DMS79 treated with DMSO at 0.1 percent for 48 hours (cell line): ENCODE data around the gene FOXS1.
"Not testable (repeated sequence)": the region's sequence is repeated elsewhere in the genome, so short reads cannot be mapped to it uniquely, and the experiment has no call there.

Source experiments
- DNase-seq: peaks from one replicate; lab custom pipeline; 2025; lab: John Stamatoyannopoulos, UW

The FOXS1 gene

GRCh38 chr20:31822421-31823330 is 22.7 kb downstream of the FOXS1 start:
- DNase-seq = peak; percentile 94

- DNase-seq = no peak
Observed at GRCh38 chr20:31821427-31821826, 24.0 kb downstream of the FOXS1 start.

- DNase-seq = no peak
Observed at GRCh38 chr20:31820228-31820627, 25.2 kb downstream of the FOXS1 start.

- no peak for DNase-seq
Observed at GRCh38 chr20:31819083-31819784, 26.2 kb downstream of the FOXS1 start, which contains the start of gene MYLK2. Gene MYLK2 (plus strand): TSS chr20:31819356. CDS start chr20:31819581, 225 bp downstream.

- no peak for DNase-seq
Observed at GRCh38 chr20:31818376-31818908, 27.0 kb downstream of the FOXS1 start.

- no peak for DNase-seq
Observed at GRCh38 chr20:31817461-31817860, 27.9 kb downstream of the FOXS1 start.

GRCh38 chr20:31816221-31816620 is 29.2 kb downstream of the FOXS1 start:
- DNase-seq = no peak

- DNase-seq = peak; percentile 60
Observed at GRCh38 chr20:31815408-31816188, 29.8 kb downstream of the FOXS1 start.

- DNase-seq = not testable (repeated sequence)
Observed at GRCh38 chr20:31814142-31814541, 31.3 kb downstream of the FOXS1 start.

- DNase-seq = peak; percentile 11
Observed at GRCh38 chr20:31813611-31814010, 31.8 kb downstream of the FOXS1 start.

GRCh38 chr20:31811796-31812728 is 33.3 kb downstream of the FOXS1 start:
- DNase-seq = no peak

GRCh38 chr20:31811198-31811597 is 34.2 kb downstream of the FOXS1 start:
- no peak for DNase-seq

GRCh38 chr20:31809661-31810060 is 35.7 kb downstream of the FOXS1 start:
- DNase-seq = no peak

GRCh38 chr20:31808481-31808880 is 36.9 kb downstream of the FOXS1 start:
- no peak for DNase-seq

- no peak for DNase-seq
Observed at GRCh38 chr20:31806564-31807355, 38.6 kb downstream of the FOXS1 start.

- no peak for DNase-seq
Observed at GRCh38 chr20:31803552-31804291, 41.7 kb downstream of the FOXS1 start.

GRCh38 chr20:31801508-31801907 is 43.9 kb downstream of the FOXS1 start:
- DNase-seq = no peak

GRCh38 chr20:31797364-31797763 is 48.0 kb downstream of the FOXS1 start:
- DNase-seq = no peak
